OCI-LY3 (cell line): ENCODE measurements around the gene PRICKLE1.

Source experiments
- CTCF ChIP-seq: fragments of 200-600, 300-600 bp; sonication (generic); IDR thresholded peaks from 2 replicates; pipeline ENCODE4 v1.5.1; 2014; ENCODE audit warnings: antibody characterized with exemption, low read length, low read depth
- EZH2phosphoT487 ChIP-seq: fragments of 200-600 bp; shearing (Covaris generic); IDR thresholded peaks from 2 replicates; pipeline ENCODE4 v1.6.1; 2018; ENCODE audit warnings: antibody characterized with exemption, mixed run types, low read depth

GRCh38 chr12:42611571-42612230, 22.2 kb upstream of the PRICKLE1 start:
- TF ChIP-seq CTCF = no peak
- no peak for TF ChIP-seq EZH2phosphoT487
